Progenitor cell of endocrine pancreas (in vitro differentiated cells): ENCODE data around the gene UGCG. TPM values are rescaled to one million over a fixed set of nuclear protein-coding genes. Genes with fewer than 3 reads are reported as not detected.
"Not testable (repeated sequence)": the region's sequence is repeated elsewhere in the genome, so short reads cannot be mapped to it uniquely, and the experiment has no call there.

Experiments used
- DNase-seq: peaks from one replicate; pipeline ENCODE4 v3.0.0; 2021; ENCODE audit warnings: low spot score; ENCODE audit not compliant: unreplicated experiment
- H3K27ac Mint-ChIP-seq: 2 replicates; pipeline ENCODE4 v1.8.0; 2021; ENCODE audit warnings: mild to moderate bottlenecking, moderate library complexity, mixed read lengths
- H3K27me3 Mint-ChIP-seq: 2 replicates; pipeline ENCODE4 v1.8.0; 2021; ENCODE audit warnings: mixed read lengths
- H3K36me3 Mint-ChIP-seq: 2 replicates; pipeline ENCODE4 v1.8.0; 2022; ENCODE audit warnings: mixed read lengths; ENCODE audit not compliant: insufficient read depth
- H3K4me1 Mint-ChIP-seq: 2 replicates; pipeline ENCODE4 v1.8.0; 2021; ENCODE audit warnings: low read depth, mixed read lengths
- H3K4me3 Mint-ChIP-seq: 2 replicates; pipeline ENCODE4 v1.8.0; 2021; ENCODE audit warnings: low read depth, mild to moderate bottlenecking, moderate library complexity, mixed read lengths
- H3K9me3 Mint-ChIP-seq: 2 replicates; pipeline ENCODE4 v1.8.0; 2021; ENCODE audit warnings: low read depth, mixed read lengths
- CTCF ChIP-seq: fragments of 200-600 bp; sonication (generic); IDR thresholded peaks from one replicate; pipeline ENCODE4 v1.5.0; 2021; ENCODE audit warnings: antibody characterized with exemption, mild to moderate bottlenecking; ENCODE audit not compliant: unreplicated experiment
- total RNA-seq: library from RNA; stranded (reverse); gene quantifications from 2 replicates; pipeline ENCODE4 v1.2.1, GENCODE V29; 2021

Gene UGCG
- total RNA-seq, 1 donor from 2014 or later = 26.8 TPM

- Mint-ChIP-seq H3K27ac (peak overlapping the region; percentile 85), H3K9me3 (peaks cover 10% of the 10 kb centered on the region), H3K4me1 (peaks cover 39% of the 10 kb centered on the region), H3K4me3 (no peak overlapping the region), H3K36me3 (peaks cover 4% of the 10 kb centered on the region), H3K27me3 (no peaks in the 10 kb centered on the region)
- TF ChIP-seq CTCF = no peak
- DNase-seq = no peak
These were observed 25.7 kb upstream of the UGCG start for GRCh38 chr9:111870774-111871498.

GRCh38 chr9:111871499-111871855 lies 25.1 kb upstream of the UGCG start:
- Mint-ChIP-seq H3K9me3 (peaks cover 10% of the 10 kb centered on the region), H3K27ac (peak overlapping the region; percentile 85), H3K4me3 (peak overlapping the region; percentile 60), H3K27me3 (no peaks in the 10 kb centered on the region), H3K36me3 (peaks cover 4% of the 10 kb centered on the region), H3K4me1 (peaks cover 44% of the 10 kb centered on the region)
- no peak for DNase-seq
- no peak for TF ChIP-seq CTCF

- Mint-ChIP-seq H3K27me3 (no peaks in the 10 kb centered on the region), H3K9me3 (peaks cover 7% of the 10 kb centered on the region), H3K27ac (no peak overlapping the region), H3K4me3 (no peak overlapping the region), H3K4me1 (peaks cover 52% of the 10 kb centered on the region), H3K36me3 (peaks cover 4% of the 10 kb centered on the region)
- DNase-seq = no peak
- no peak for TF ChIP-seq CTCF
These were observed 23.7 kb upstream of the UGCG start for GRCh38 chr9:111872886-111873285.

- Mint-ChIP-seq H3K4me3 (no peak overlapping the region), H3K4me1 (peaks cover 55% of the 10 kb centered on the region), H3K27me3 (no peaks in the 10 kb centered on the region), H3K9me3 (peaks cover 4% of the 10 kb centered on the region), H3K27ac (no peak overlapping the region), H3K36me3 (peaks cover 3% of the 10 kb centered on the region)
- TF ChIP-seq CTCF = no peak
- DNase-seq = no peak
These were observed 22.7 kb upstream of the UGCG start for GRCh38 chr9:111873901-111874300.

GRCh38 chr9:111874500-111874899 lies 22.1 kb upstream of the UGCG start:
- peak overlapping the region; percentile 50 for H3K27ac Mint-ChIP-seq
- no peak for DNase-seq
- peaks cover 3% of the 10 kb centered on the region for H3K36me3 Mint-ChIP-seq
- no peak overlapping the region for H3K4me3 Mint-ChIP-seq
- TF ChIP-seq CTCF = no peak
- H3K4me1 Mint-ChIP-seq = peaks cover 61% of the 10 kb centered on the region
- peaks cover 4% of the 10 kb centered on the region for H3K9me3 Mint-ChIP-seq
- H3K27me3 Mint-ChIP-seq = no peaks in the 10 kb centered on the region

GRCh38 chr9:111875291-111875690 lies 21.3 kb upstream of the UGCG start:
- DNase-seq, H3K36me3 Mint-ChIP-seq, H3K4me3 Mint-ChIP-seq, H3K9me3 Mint-ChIP-seq, H3K27me3 Mint-ChIP-seq: not testable (repeated sequence)
- Mint-ChIP-seq H3K4me1 (peaks cover 64% of the 10 kb centered on the region), H3K27ac (peak overlapping the region; percentile 70)

GRCh38 chr9:111875691-111876090 lies 20.9 kb upstream of the UGCG start:
- not testable (repeated sequence) for H3K27me3 Mint-ChIP-seq, H3K36me3 Mint-ChIP-seq, DNase-seq, H3K9me3 Mint-ChIP-seq, H3K4me3 Mint-ChIP-seq
- peak overlapping the region; percentile 70 for H3K27ac Mint-ChIP-seq
- H3K4me1 Mint-ChIP-seq = peaks cover 63% of the 10 kb centered on the region
